ENCODE measurements around the gene ZIC4. TPM values are rescaled to one million over a fixed set of nuclear protein-coding genes. Genes with fewer than 3 reads are reported as not detected.
A peak's percentile ranks its signal among the peaks of the same experiment; 100 is the strongest.

The ZIC4 gene
- total RNA-seq, 1 donor from 2014 or later = not detected

- Mint-ChIP-seq H3K4me3 (no peak overlapping the region), H3K27me3 (ENCODE audit: insufficient read depth) (peaks cover 61% of the 10 kb centered on the region), H3K4me1 (ENCODE audit: low read depth) (no peaks in the 10 kb centered on the region), H3K27ac (peak overlapping the region; percentile 92), H3K9me3 (peaks cover 14% of the 10 kb centered on the region), H3K36me3 (ENCODE audit: low read depth) (peaks cover 3% of the 10 kb centered on the region)
- intact Hi-C loops (cut with micrococcal nuclease) = no loop called here
- no peak for DNase-seq (ENCODE audit: low spot score)
Observed at GRCh38 chr3:147407498-147408187, 1.3 kb upstream of the ZIC4 start.

- H3K27me3 Mint-ChIP-seq (ENCODE audit: insufficient read depth) = peaks cover 56% of the 10 kb centered on the region
- H3K4me1 Mint-ChIP-seq (ENCODE audit: low read depth) = no peaks in the 10 kb centered on the region
- DNase-seq (ENCODE audit: low spot score) = no peak
- intact Hi-C loops (cut with micrococcal nuclease) = no loop called here
- no peak overlapping the region for H3K27ac Mint-ChIP-seq
- peaks cover 14% of the 10 kb centered on the region for H3K9me3 Mint-ChIP-seq
- H3K36me3 Mint-ChIP-seq (ENCODE audit: low read depth) = peaks cover 3% of the 10 kb centered on the region
- no peak overlapping the region for H3K4me3 Mint-ChIP-seq
Observed at GRCh38 chr3:147407114-147407497, 763 bp upstream of the ZIC4 start.

GRCh38 chr3:147405231-147406027, 914 bp downstream of the ZIC4 start:
- intact Hi-C loops (cut with micrococcal nuclease) = no loop called here

GRCh38 chr3:147404800-147405230, 1.5 kb downstream of the ZIC4 start:
- intact Hi-C loops (cut with micrococcal nuclease) = no loop called here
- Mint-ChIP-seq H3K27ac (no peak overlapping the region), H3K4me3 (no peak overlapping the region), H3K36me3 (ENCODE audit: low read depth) (peaks cover 3% of the 10 kb centered on the region), H3K4me1 (ENCODE audit: low read depth) (no peaks in the 10 kb centered on the region), H3K9me3 (peaks cover 14% of the 10 kb centered on the region), H3K27me3 (ENCODE audit: insufficient read depth) (peaks cover 39% of the 10 kb centered on the region)
- no peak for DNase-seq (ENCODE audit: low spot score)

More at GRCh38 chr3:147405231-147406027, 914 bp downstream of the ZIC4 start:
- Mint-ChIP-seq H3K36me3 (ENCODE audit: low read depth) (peaks cover 3% of the 10 kb centered on the region), H3K4me1 (ENCODE audit: low read depth) (no peaks in the 10 kb centered on the region), H3K9me3 (peaks cover 14% of the 10 kb centered on the region), H3K27me3 (ENCODE audit: insufficient read depth) (peaks cover 41% of the 10 kb centered on the region), H3K27ac (no peak overlapping the region), H3K4me3 (no peak overlapping the region)
- no peak for DNase-seq (ENCODE audit: low spot score)

- Mint-ChIP-seq H3K27me3 (ENCODE audit: insufficient read depth) (peaks cover 38% of the 10 kb centered on the region), H3K27ac (no peak overlapping the region), H3K4me1 (ENCODE audit: low read depth) (no peaks in the 10 kb centered on the region), H3K9me3 (peaks cover 14% of the 10 kb centered on the region), H3K4me3 (no peak overlapping the region), H3K36me3 (ENCODE audit: low read depth) (peaks cover 3% of the 10 kb centered on the region)
- no peak for DNase-seq (ENCODE audit: low spot score)
- intact Hi-C loops (cut with micrococcal nuclease) = no loop called here
Observed at GRCh38 chr3:147404000-147404799, 2.1 kb downstream of the ZIC4 start.

DNA sequence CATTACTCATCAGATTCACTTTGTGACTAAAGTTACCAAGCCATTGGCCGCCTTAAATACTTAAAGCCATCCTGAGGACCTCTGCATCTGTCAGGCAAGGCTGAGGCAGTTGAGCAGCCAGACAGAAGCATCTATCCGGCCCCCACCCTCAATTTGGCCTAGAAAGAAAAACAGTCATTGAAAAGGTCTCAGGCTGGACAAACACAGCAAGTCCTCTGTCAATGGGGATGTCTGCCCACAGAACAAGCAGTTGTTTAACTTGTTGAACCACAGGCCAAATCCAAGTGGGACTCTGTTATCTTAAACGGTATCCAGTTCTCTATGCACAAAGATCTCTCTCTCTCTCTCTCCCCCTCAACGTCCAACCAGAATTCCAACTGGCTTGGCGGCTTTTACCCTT, 2.8 kb downstream of the ZIC4 start:
- intact Hi-C loops (cut with micrococcal nuclease) = no loop called here
- Mint-ChIP-seq H3K36me3 (ENCODE audit: low read depth) (peaks cover 3% of the 10 kb centered on the region), H3K27ac (no peak overlapping the region), H3K4me1 (ENCODE audit: low read depth) (no peaks in the 10 kb centered on the region), H3K27me3 (ENCODE audit: insufficient read depth) (peaks cover 31% of the 10 kb centered on the region), H3K9me3 (peaks cover 11% of the 10 kb centered on the region), H3K4me3 (no peak overlapping the region)
- no peak for DNase-seq (ENCODE audit: low spot score)

- no peak overlapping the region for H3K27ac Mint-ChIP-seq
- no peaks in the 10 kb centered on the region for H3K36me3 Mint-ChIP-seq (ENCODE audit: low read depth)
- peaks cover 35% of the 10 kb centered on the region for H3K27me3 Mint-ChIP-seq (ENCODE audit: insufficient read depth)
- intact Hi-C loops (cut with micrococcal nuclease) = no loop called here
- H3K4me3 Mint-ChIP-seq = no peak overlapping the region
- DNase-seq (ENCODE audit: low spot score) = no peak
- H3K4me1 Mint-ChIP-seq (ENCODE audit: low read depth) = no peaks in the 10 kb centered on the region
- H3K9me3 Mint-ChIP-seq = no peaks in the 10 kb centered on the region
Observed at GRCh38 chr3:147402159-147402558, 4.2 kb downstream of the ZIC4 start.

GRCh38 chr3:147401421-147401820, 4.9 kb downstream of the ZIC4 start:
- H3K9me3 Mint-ChIP-seq = no peaks in the 10 kb centered on the region
- no peak for DNase-seq (ENCODE audit: low spot score)
- H3K4me1 Mint-ChIP-seq (ENCODE audit: low read depth) = no peaks in the 10 kb centered on the region
- no peak overlapping the region for H3K27ac Mint-ChIP-seq
- intact Hi-C loops (cut with micrococcal nuclease) = no loop called here
- peaks cover 34% of the 10 kb centered on the region for H3K27me3 Mint-ChIP-seq (ENCODE audit: insufficient read depth)
- no peaks in the 10 kb centered on the region for H3K36me3 Mint-ChIP-seq (ENCODE audit: low read depth)
- H3K4me3 Mint-ChIP-seq = no peak overlapping the region

- H3K36me3 Mint-ChIP-seq (ENCODE audit: low read depth) = no peaks in the 10 kb centered on the region
- no peak overlapping the region for H3K27ac Mint-ChIP-seq
- intact Hi-C loops (cut with micrococcal nuclease) = no loop called here
- H3K4me1 Mint-ChIP-seq (ENCODE audit: low read depth) = no peaks in the 10 kb centered on the region
- no peaks in the 10 kb centered on the region for H3K9me3 Mint-ChIP-seq
- peaks cover 32% of the 10 kb centered on the region for H3K27me3 Mint-ChIP-seq (ENCODE audit: insufficient read depth)
- no peak overlapping the region for H3K4me3 Mint-ChIP-seq
- DNase-seq (ENCODE audit: low spot score) = no peak
Observed at GRCh38 chr3:147400999-147401398, 5.3 kb downstream of the ZIC4 start.

GRCh38 chr3:147400111-147400510, 6.2 kb downstream of the ZIC4 start:
- H3K27ac Mint-ChIP-seq = no peak overlapping the region
- no peaks in the 10 kb centered on the region for H3K36me3 Mint-ChIP-seq (ENCODE audit: low read depth)
- H3K27me3 Mint-ChIP-seq (ENCODE audit: insufficient read depth) = peaks cover 29% of the 10 kb centered on the region
- no peaks in the 10 kb centered on the region for H3K4me1 Mint-ChIP-seq (ENCODE audit: low read depth)
- intact Hi-C loops (cut with micrococcal nuclease) = no loop called here
- no peak for DNase-seq (ENCODE audit: low spot score)
- no peak overlapping the region for H3K4me3 Mint-ChIP-seq
- no peaks in the 10 kb centered on the region for H3K9me3 Mint-ChIP-seq

GRCh38 chr3:147398813-147399534, 7.4 kb downstream of the ZIC4 start:
- DNase-seq (ENCODE audit: low spot score) = no peak
- Mint-ChIP-seq H3K27me3 (ENCODE audit: insufficient read depth) (peaks cover 37% of the 10 kb centered on the region), H3K9me3 (peaks cover 3% of the 10 kb centered on the region), H3K27ac (no peak overlapping the region), H3K36me3 (ENCODE audit: low read depth) (peaks cover under 1% of the 10 kb centered on the region), H3K4me3 (no peak overlapping the region), H3K4me1 (ENCODE audit: low read depth) (no peaks in the 10 kb centered on the region)
- intact Hi-C loops (cut with micrococcal nuclease) = no loop called here

All from activated T-helper 1 cell treated with anti-CD3 and anti-CD28 coated beads, Interleukin-12 subunit alpha, Interleukin-12 subunit beta, Interleukin-2, Interleukin-4 antibody, amounts not matched to agents 30 ng/mL and 10 ng/mL and 1 ng/mL, durations not matched to agents 14 hours and 24 hours and 36 hours (primary cell).